HG03571 (cell line): ENCODE results near the gene SLC11A2.
"Not testable (repeated sequence)": the region's sequence is repeated elsewhere in the genome, so short reads cannot be mapped to it uniquely, and the experiment has no call there.

Experiments used
- ATAC-seq: cut with Tn5 transposase; IDR thresholded peaks from one replicate; pipeline ENCODE4 v1.9.1; 2021; ENCODE audit not compliant: unreplicated experiment

SLC11A2 gene

GRCh38 chr12:50949801-50950302 lies 76.3 kb downstream of the SLC11A2 start:
- ATAC-seq: no peak

GRCh38 chr12:50948798-50949197 lies 77.4 kb downstream of the SLC11A2 start:
- no peak for ATAC-seq

- ATAC-seq: no peak
These were observed 78.1 kb downstream of the SLC11A2 start for GRCh38 chr12:50947933-50948626.

DNA sequence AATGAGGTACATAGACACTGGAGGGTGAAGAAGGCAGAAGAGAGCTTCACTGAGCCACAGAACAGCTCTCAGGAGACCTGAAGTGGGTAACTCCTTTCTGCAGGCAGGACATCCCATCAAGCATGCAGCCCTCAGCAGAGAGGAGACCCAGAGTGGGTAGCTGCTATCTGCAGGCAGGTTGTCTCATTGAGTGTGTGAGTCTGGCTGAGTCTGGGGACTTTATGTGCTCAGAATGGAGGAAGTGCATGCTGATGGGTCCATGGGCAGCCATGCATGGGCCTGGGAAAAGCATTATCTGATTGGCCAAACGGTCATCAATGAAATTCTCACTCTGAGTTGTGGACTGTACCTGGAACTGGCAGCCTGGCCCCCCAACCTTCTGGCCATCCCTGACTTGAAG lies 88.5 kb downstream of the SLC11A2 start:
- no peak for ATAC-seq

DNA sequence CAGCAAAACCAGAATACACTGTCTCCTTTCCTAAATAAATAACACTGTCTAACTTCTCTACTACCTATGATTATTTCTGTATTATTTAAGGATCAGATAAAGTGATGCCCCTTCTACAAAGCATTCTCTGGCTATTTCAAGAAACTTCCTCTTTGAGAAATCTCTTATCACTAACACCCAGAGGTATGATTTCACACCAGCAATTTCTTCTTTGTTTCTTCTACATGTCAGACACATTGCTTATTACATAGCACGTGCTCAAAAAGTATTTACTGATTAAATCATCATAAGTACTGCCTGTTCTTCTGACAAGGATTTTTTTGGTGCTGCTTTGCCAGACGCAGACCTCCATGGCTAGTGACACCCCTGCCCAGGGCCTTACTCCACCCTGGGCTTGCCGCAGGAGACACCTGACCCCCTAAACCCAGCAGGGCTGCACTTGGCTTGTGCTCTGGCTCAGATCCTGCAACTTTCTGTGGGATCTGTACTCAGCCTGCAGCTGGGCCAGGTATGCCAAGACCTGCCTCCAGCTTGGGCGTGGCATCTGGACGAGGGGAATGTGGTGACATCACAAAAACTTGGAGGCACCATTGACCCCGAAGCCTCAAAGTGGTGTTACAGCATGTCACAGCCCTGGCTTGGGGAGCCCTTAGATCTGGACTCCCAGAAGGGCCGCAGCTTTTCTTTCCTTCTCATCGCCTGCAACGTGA lies 89.2 kb downstream of the SLC11A2 start:
- ATAC-seq: no peak

GRCh38 chr12:50934981-50935807 lies 91.0 kb downstream of the SLC11A2 start:
- no peak for ATAC-seq

- ATAC-seq: no peak
These were observed 91.8 kb downstream of the SLC11A2 start for GRCh38 chr12:50934371-50934851.

DNA sequence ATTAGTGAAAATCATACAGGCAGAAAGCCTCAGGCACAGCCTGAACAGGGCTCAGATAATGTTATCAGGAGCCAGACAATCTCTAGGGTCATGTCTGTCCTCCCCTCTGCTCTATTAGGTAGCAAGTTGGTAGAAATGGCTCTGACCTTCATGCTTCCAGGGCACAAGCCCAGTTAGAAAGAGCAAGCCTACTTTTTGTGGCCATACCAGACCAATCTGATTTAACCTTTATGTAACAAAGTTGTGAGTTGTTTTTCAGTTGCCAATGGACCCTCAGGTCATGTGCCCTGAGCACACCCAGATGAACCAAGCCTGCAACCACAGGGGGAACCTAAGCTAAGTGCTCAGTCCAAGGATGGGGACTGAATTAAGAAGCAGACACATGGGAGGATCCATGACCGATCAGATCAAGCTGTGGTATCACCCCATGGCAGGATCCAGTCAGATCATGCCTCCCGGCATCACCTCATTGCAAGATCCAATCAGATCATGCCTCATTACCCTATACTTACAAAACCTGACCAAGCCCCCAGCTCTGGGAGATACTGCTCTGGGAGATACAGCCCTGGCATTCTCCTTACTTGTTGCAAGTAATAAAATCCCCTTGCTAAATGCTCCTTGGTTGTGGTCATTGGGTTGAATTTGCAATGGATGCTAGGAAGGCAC lies 92.6 kb downstream of the SLC11A2 start:
- no peak for ATAC-seq

GRCh38 chr12:50932787-50933280 lies 93.3 kb downstream of the SLC11A2 start:
- ATAC-seq: no peak

GRCh38 chr12:50930477-50930876 lies 95.7 kb downstream of the SLC11A2 start:
- ATAC-seq: not testable (repeated sequence)

DNA sequence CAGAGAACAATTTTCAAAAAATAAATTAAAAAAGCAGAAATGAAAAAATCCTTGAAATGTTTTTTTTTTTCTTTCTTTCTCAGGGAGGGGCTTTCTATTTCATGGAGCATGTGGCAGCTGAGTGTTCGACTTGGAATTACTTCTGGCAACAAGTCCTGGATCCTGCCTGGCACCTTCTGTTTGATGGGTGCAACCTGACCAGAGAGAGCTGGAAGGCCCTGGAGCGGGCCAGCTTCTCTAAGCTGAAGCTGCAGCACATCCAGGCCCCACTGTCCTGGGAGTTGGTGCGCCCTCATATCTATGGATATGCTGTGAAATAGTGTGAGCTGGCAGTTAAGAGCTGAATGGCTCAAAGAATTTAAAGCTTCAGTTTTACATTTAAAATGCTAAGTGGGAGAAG lies 96.4 kb downstream of the SLC11A2 start:
- ATAC-seq: no peak
